CD4-positive, alpha-beta T cell treated with Interferon gamma for 1 hour (primary cell): Measurements from ENCODE around the gene WDFY2.
"Not testable (repeated sequence)": the region's sequence is repeated elsewhere in the genome, so short reads cannot be mapped to it uniquely, and the experiment has no call there.

ENCODE experiments used
- DNase-seq: peaks from one replicate; pipeline ENCODE4 v3.0.0-alpha.2; 2020

The WDFY2 gene

DNA sequence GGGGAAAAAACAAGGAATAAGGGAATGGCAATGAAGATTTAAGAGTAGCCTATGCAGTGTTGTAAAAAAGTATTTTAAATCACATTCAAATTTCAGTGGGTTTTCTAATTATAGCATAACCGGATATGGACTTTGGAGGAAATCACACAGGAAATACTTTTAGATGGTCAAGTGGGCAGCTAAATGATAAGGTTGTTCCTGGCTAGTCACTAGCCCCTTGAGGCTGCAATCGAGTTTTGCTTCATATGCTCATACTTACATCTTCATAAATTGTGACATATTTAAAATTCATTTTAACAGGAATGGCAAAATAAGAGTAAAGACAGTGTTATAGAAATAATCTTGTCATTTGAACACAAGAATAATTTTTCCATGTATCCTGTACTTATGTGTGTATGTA is 88.9 kb downstream of the WDFY2 start:
- DNase-seq = no peak

DNA sequence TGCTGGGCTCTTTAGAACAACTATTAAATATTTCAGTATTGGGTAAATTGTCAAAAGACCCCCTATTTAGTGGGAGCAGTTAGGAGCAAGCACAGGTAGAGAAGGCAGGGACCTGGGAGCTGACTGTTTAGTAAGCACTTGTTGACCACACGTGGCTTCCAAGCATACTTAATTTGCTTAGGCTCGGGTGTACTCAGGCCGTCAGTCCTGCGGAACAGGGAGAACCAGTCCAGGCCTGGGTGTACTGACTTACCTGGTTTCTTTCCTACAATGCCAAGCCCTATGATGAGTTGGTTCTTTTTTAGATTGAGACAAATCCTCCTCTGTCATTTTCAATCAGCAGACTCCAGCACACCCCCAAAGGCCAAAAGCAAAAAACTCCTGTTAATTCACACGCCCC is 90.0 kb downstream of the WDFY2 start:
- DNase-seq = no peak

DNA sequence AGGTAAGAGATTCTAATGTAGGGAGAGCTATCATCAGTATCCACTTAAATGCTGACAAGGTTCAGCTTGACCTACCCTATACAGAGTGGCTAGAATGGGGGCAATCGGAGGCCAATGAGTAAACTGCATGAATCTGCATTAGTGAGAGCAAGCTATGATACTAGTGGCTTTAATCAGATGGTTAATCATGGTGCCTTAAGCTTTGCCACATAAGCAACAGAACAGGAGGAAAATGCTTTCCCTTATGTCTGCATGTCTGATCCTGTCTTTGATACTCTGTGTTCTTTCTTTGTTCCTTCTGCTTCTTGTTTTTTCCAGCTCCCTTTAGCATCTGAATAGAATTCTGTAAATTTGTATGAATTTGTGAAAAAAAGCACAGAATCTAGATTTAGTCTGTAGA is 91.1 kb downstream of the WDFY2 start:
- no peak for DNase-seq

DNA sequence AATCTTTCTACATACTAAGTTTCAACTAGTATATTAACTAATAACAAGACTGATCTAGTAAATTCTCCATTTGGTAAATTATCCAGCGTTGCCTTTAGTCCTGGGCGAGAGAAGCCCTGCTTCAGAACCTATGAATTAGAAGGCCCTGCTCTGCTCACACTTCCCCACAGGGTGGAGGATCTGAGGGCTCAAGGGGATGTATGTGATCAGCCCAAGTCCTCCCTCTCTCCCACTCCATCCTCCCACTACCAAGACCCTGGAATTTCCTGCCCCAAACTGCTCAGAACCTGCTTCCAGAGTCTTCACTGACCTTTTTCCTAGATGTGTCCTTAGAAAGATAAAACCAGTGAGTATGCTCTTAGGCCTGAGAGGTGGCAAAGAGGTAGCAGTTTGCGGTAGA is 91.6 kb downstream of the WDFY2 start:
- no peak for DNase-seq

DNA sequence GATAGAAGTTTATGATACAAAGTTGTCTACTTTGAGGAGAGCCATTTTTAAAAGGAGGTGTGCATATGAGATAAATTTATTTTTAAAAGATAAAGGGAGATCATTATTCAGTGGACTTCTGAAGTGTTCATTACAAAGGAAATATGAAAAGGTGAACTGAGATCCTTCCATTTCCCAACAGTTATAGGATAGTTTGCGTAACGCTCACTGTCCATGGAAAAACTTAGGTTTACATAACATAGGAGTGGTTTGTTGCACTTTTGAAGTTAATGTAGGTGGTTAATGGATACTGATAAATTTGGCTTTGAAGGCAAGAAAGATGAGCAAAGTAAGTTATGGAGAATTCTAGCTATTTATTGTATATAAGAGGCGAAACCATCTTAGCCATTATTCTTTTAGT is 92.5 kb downstream of the WDFY2 start:
- DNase-seq = no peak

DNA sequence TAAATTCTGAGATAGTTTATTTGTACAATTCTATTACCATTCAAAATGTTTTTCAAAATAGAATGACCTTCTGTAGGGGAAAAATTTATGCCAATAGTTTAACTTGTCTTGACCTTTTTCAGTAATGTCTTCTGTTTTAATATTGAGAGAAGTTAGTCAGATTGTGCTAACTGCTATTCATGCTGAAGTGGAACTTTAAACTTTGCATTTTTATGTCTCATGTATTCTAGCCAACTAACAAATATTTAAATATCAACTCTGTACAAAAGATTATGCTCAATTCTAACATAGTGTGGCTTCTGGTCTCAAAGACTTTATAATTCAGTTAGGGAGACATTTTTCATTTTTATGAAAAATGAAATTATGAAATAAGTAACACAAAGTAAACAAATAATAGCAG is 94.2 kb downstream of the WDFY2 start:
- DNase-seq = no peak

DNA sequence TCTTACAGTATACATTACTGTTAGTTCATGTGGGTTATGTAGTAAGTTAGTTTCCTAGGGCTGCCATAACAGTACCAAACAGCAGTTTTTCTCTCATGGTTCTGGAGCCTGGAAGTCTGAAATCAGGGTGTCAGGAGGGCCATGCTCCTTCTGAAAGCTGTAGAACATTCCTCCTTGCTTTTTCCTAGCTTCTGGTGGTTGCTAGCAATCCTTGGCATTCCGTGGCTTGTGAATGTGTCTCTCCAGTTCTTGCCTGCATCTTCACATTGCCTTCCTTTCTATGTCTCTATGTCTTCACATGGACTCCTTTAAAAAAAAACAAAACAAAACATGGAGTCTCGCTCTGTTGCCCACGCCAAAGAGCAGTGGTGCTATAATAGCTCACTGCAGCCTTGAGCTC is 95.4 kb downstream of the WDFY2 start:
- no peak for DNase-seq

DNA sequence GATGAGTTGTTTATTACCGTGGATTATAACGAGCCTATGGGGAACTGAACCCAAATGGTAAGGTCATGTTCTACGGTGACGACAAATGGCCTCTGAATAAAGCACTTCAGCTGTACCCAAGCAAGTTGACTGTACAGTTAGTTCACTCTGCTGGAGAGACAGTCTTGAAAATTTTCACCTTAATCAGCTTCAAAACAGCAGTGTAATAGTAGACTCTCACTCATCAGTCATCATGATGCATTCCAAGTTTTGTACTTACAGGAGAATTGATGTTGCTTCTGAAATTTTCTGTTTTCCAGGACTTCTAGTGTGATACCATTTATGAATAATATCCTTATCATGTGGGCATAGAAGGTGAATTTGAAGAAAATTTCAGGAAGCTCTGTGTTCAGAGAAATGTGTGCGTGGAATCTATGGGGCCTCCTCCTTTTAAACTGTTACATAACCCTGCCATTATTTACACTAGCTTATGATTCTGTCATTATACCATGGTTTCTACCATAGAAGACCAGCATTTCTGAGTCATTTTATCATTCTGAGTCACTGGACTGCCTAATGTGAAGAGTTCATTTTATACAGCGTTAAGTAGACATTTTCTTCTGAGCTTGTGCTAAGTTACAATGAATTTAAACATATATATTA is 96.9 kb downstream of the WDFY2 start:
- DNase-seq = no peak

DNA sequence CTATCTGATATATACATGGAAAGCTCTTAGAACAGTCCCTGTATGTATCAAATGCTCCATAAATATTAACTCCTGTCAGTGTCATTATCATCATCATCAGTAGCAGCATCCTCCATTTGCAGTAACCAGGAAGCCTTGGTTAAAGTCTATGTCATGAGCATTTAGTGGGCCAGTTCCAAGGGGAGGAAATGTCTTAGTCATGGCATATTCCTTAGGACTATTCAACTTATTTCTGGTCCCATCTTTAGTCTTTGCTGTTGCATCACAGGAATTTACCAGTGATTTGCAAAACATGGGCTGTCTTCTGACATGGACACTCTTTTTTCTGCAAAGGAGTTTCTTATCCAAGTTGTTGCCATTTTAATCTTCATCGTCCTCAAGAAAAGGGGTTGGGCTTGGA is 98.4 kb downstream of the WDFY2 start:
- no peak for DNase-seq

DNA sequence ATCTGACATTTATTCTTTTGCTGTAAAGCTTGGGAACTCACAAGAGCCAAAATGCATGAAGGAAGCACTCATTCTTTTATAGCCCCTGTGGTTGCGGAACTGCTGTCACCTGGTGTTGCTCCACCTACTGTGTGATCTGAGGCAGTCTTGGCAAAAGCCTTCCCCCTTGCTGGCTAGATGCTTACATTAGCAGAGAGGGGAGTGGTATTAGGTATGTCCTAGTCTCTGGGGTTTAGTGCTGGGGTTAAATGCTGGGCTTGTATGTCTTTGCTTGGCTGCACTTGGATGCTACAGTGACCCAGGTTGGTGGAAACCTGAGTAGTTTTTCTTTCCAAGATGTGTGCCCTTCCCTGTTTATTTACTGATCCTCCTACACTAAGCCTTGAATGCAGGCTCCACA is 99.3 kb downstream of the WDFY2 start:
- DNase-seq = no peak

DNA sequence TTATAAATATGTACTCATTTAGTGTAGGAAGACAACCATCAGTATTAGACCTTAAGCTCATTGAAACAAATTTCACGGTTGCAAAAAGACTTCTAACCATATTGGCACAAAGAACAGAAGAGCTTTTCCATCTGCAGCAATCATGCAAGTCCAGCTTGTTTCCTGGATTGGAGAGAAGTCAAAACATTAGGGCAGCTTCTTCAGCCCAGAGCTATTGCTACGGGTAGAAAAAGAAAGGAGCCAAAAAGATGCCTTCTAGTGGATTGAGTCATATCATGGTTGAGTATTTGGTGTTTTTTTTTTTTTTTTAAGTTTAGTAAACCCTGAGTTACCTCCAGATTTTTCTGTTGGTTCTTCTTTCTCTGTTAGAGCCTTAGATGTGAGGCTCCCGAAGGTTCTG is 99.8 kb downstream of the WDFY2 start:
- DNase-seq = no peak

DNA sequence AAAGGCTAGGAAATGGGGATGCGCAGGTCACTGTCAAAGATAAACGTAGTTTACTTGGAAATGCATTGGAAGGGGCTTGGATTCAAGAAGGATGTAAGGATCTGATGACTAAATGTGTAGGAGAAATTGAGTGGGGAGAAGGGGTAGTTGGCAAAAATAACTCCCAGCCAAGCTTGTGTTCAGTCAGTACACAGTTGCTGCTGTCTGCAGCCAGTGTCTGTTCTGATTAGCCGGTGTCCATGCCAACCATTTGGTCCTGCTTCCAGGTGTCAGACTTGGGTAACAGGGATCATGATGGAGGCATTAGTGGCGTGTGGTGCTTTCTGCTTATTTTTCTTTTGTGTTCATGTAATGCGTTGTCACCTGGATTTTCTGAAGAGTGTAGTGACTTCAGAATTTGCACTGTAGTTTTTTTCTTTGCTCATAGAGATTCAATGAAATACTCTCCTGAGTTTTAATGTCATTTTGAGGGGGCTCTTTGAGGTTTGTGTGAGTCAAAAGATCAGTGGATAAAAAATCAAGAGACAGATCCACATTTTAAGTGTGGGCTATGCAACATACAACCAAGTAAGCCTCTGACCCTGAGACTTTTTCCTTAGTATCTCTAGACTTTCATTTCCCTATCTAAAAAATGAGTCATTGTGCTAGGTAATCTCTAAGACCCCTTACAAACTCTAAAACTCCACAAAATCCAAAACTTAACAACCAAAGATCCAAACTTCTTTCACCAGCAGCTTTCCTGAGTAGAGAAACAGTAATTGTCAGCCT is 103.9 kb downstream of the WDFY2 start:
- DNase-seq = no peak

DNA sequence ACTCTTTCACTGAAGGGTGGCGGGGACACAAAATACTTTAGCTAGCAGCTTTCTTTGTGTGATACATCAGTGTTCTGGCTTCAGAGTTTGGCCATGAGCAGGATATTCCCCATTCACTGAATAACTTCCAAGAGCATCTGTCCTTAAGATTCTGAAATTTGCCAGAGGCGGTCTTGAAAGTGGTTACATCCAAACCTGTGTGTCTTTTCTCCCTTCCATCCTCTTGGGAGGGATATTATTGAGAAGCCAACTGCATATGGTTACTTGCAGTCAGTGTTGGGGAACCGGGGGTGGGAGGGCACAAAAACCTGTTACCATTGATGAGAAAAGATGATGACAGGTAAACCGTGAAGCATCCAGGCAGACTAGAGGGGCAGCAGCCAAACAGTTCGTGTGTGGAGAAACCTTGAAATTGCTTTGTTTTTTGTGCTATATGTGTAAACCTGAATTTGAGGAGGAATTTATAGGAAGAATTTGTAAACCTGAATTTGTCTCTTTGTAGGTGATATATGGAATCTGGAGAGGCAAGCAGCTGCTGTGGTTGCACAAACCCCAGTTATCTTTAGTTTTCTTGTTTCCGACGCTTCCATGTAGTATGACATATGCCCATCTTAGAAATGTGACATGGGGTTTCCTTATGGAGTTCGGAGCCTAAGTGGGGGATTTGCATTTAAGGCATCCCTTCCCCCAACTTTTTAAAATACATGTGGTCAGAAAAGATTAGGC is 104.8 kb downstream of the WDFY2 start:
- DNase-seq = no peak

DNA sequence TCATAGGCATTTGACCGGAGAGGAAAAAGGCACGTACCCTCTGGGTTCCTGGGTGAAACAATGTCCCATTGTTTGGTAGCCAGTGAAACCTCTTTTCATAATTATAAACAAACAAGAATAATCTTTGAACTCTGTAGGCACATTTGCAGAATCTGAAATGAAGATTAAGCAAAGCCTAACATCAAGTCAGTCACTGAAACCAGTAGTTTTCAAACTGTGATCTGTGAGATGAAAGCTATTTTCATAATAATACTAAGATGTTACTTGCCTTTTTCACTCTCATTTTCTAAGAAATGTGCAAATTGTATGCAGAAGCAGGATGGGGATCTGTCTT is 105.4 kb downstream of the WDFY2 start:
- DNase-seq = no peak

DNA sequence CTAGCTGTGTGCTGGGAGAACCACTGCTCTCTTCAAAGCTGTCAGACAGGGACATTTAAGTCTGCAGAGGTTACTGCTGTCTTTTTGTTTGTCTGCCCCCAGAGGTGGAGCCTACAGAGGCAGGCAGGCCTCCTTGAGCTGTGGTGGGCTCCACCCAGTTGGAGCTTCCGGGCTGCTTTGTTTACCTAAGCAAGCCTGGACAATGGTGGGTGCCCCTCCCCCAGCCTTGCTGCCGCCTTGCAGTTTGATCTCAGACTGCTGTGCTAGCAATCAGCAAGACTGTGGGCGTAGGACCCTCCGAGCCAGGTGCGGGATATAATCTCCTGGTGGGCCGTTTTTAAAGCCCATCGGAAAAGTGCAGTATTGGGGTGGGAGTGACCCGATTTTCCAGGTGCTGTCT is 111.4 kb downstream of the WDFY2 start:
- not testable (repeated sequence) for DNase-seq

DNA sequence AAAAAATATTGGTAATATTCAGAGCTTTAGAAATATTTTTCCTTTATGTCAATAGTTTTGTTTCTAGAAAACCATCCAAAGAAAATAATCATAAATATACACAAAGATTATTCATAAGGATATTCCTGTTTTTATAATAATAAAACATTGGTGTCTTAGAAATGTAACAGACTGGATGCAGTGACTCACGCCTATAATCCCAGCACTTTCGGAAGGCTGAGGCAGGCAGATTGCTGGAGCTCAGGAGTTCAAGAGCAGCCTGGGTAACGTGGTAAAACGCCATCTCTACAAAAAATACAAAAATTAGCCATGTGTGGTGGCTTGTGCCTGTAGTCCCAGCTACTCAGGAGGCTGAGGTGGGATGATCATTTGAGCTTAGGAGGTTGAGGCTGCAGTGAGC is 112.9 kb downstream of the WDFY2 start:
- DNase-seq = no peak

DNA sequence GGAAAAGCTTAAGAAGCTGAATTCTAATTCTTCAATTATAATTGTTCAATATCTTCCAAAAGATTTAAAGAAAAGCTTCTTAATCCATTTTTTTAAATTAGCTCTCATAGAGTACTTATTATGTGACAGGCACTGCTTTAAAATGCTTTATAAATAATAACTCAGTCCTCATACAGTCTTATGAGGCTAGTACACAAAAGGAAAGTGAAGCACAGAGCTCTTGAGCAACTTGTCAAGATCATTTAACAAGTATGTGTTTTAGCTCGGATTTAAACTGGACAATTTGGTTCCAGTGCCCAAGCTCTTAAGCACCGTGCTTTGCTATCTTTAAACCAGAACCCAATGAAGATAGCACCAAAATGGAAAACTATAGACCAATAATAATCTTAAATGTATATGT is 113.6 kb downstream of the WDFY2 start:
- no peak for DNase-seq

DNA sequence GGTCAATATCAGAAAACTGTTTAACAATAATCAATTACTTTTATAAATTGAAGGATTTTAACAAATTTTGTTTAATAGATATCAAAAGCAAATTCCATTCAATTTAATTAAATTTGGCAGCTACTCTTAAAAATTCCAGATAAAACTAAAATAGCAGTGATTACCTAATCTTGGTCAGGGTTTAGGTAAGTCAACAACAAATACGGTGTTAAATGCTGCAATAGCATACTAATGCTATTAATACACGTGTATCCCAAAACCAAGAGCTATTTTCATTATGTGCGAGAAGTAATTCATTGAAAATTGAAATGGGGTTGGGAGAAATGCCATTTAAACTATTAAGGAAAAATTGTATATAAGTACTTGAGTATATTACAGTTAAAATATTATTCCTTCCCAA is 114.1 kb downstream of the WDFY2 start:
- no peak for DNase-seq

DNA sequence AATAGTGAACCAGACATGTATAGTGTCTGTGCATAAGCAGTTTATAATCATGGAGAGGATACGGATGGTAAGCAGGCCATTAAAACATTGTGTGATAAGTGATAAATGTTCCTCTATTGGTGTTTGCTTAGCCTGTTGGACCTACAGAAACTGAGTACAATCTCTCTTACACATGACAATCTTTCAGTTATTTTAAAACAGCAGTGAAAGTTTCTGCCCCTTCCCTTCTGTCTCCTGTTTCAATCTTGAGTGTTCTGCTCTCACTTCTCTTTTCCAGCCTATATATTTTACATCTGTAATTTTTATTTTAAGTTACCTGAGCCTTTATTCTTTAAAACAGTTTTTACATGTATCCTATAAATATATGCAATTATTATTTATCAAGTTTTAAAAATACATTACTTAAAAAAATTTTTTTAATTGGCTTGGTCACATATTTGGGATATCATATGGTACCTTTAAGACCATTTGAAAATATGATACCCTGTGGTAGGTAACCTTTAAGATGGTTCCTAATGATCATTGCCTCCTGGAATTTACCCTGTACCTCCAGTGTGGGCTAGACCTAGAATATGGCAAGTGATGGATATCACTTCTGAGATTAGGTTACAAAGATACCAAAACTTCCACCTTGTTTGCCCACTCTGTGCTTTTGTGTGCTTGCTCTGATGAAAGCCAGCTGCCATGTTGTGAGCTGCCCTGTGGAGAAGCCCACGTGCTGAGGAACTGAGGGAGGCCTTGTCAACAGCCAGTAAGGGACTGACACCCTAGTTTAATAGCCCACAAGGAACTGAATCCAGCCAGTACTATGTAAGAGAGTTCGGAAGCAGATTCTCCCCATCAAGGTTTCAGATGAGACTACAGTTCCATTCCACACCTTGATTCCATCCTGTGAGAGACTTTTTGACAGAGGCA is 120.4 kb downstream of the WDFY2 start:
- no peak for DNase-seq

DNA sequence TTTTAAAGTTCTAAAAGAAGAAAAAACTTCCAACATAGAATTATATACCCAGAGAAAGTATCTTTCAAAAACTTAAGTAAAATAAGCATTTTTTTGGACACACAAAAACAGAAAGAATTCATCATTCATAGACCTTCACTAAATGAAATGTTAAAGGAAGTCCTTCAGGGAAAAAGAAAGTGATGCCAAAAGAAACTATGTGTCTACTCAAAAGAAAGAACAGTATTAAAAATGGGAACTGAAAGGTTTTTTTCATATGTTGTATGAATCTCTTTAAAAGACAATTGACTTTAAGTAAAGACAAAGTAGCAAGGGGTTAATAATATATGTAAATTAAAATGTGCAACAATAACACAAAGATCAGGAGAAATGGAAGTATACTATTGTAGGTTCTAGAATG is 123.2 kb downstream of the WDFY2 start:
- no peak for DNase-seq

DNA sequence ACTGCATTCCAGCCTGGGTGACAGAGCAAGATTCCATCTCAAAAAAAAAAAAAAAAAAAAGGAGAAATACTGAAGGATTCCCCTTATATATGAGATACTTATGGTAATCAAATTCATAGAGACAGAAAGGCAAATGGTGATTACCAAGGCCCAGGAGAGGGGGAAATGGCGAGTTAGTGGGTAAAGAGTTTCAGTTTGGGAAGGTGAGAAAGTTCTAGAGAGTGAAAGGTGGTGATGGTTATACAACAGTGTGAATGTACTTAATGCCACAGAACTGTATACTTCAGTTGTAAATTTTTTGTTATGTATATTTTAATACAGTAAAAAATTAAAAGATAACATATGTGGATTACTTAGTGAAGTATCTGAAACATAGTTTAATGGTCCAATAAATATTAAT is 129.5 kb downstream of the WDFY2 start:
- DNase-seq = no peak

DNA sequence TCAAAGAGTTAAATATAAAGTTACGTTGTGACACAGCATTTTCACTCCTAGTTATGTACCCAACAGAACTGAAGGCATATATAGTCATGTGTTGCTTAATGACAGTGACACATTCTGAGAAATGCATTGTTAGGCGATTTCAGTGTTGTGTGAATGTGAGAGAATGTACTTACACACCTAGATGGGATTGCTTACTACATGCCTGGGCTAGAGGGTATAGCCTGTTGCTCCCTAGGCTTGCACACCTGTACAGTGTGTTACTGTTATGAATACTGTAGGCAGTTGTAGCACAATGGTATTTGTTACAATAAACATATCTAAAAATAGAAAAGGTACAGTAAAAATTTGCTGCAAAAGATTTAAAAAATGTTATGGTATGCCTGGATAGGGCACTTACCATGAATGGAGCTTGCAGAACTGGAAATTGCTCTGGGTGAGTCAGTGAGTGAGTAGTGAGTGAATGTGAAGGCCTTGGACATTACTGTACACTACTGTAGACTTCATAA is 130.5 kb downstream of the WDFY2 start:
- DNase-seq = no peak

DNA sequence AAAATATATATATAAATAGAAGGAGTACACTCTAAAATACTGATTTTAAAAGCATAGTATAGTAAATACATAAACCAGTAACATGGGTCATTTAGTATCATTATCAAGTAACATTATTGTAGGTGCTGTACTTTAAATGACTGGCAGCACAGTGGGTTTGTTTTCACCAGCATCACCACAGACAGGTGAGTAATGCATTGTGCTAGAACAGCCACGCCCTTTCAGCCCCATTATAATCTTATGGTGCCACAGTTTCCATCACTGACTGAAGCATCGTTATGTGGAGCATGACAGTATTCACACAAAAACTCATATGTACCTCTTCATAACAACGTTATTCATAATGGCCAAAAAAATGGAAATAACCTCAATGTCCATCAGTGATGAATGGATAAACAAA is 131.4 kb downstream of the WDFY2 start:
- no peak for DNase-seq
